Measurements from ENCODE around the gene IGF2BP2.

- TF ChIP-seq CTCF (IDR thresholded peaks at IDR 0.05) (no peak), EZH2phosphoT487 (IDR thresholded peaks at IDR 0.05) (no peak), EZH2 (IDR thresholded peaks at IDR 0.05) (no peak)
Observed at GRCh38 chr3:185788292-185788691, 36.5 kb downstream of the IGF2BP2 start.
